Keratinocyte (primary cell): ENCODE measurements around the gene MLLT10. TPM values are rescaled to one million over a fixed set of nuclear protein-coding genes. Genes with fewer than 3 reads are reported as not detected.
A peak's percentile ranks its signal among the peaks of the same experiment; 100 is the strongest.

ENCODE experiments used
- DNase-seq: peaks from one replicate; pipeline ENCODE4 v3.0.0-alpha.2; 2011; ENCODE audit warnings: low read depth, missing footprints, low spot score
- FAIRE-seq: peaks from 2 replicates; lab custom pipeline; 2011; peaks lifted over from hg19 to GRCh38; lab: Jason Lieb, UNC
- H2AFZ ChIP-seq: 2 replicates; pipeline ENCODE4 v1.6.0; 2012; ENCODE audit warnings: low read length, control low read depth, inconsistent platforms; ENCODE audit not compliant: control insufficient read depth
- H3K27ac ChIP-seq: 2 replicates; pipeline ENCODE4 v1.5.1; 2011; ENCODE audit warnings: low read length; ENCODE audit not compliant: control insufficient read depth, insufficient read depth
- H3K27me3 ChIP-seq: 3 replicates; pipeline ENCODE4 v1.6.0; 2011; ENCODE audit warnings: low read length; ENCODE audit not compliant: control insufficient read depth, insufficient read depth; ENCODE audit errors: extremely low read depth
- H3K36me3 ChIP-seq, 2 experiments: 2 replicates in 1 of 2; 3 replicates in 1 of 2; pipeline ENCODE4 v1.5.1; 2011; ENCODE audit warnings: low read length in 2 of 2, mild to moderate bottlenecking in 1 of 2; ENCODE audit not compliant: control insufficient read depth in 2 of 2, insufficient read depth in 2 of 2; ENCODE audit errors: extremely low read depth in 1 of 2
- H3K4me1 ChIP-seq: 3 replicates; pipeline ENCODE4 v1.5.1; 2011; ENCODE audit warnings: low read length; ENCODE audit not compliant: control insufficient read depth, insufficient read depth; ENCODE audit errors: extremely low read depth
- H3K4me2 ChIP-seq: 3 replicates; pipeline ENCODE4 v1.6.0; 2011; ENCODE audit warnings: low read depth, low read length; ENCODE audit not compliant: control insufficient read depth, insufficient read depth; ENCODE audit errors: extremely low read depth
- H3K4me3 ChIP-seq, 3 experiments: fragments of 200-600 bp in 1 of 3; sonication (generic) in 1 of 3; 2 replicates in 2 of 3; 3 replicates in 1 of 3; pipeline ENCODE4 v1.5.1; 2011 to 2016; ENCODE audit warnings: low read length in 3 of 3, mild to moderate bottlenecking in 3 of 3, control low read depth in 2 of 3, inconsistent platforms in 1 of 3, low read depth in 1 of 3, mixed read lengths in 1 of 3, mixed run types in 1 of 3, moderate library complexity in 1 of 3; ENCODE audit not compliant: control insufficient read depth in 2 of 3, insufficient read depth in 2 of 3; ENCODE audit errors: extremely low read depth in 1 of 3
- H3K79me2 ChIP-seq: 2 replicates; pipeline ENCODE4 v1.6.0; 2012; ENCODE audit warnings: low read length; ENCODE audit not compliant: control insufficient read depth, insufficient read depth
- H3K9ac ChIP-seq: 3 replicates; pipeline ENCODE4 v1.6.0; 2011; ENCODE audit warnings: low read length; ENCODE audit not compliant: control insufficient read depth, insufficient read depth; ENCODE audit errors: extremely low read depth
- H3K9me1 ChIP-seq: 3 replicates; pipeline ENCODE4 v1.6.0; 2011; ENCODE audit warnings: low read length; ENCODE audit not compliant: control insufficient read depth, insufficient read depth; ENCODE audit errors: extremely low read depth
- H3K9me3 ChIP-seq: 2 replicates; pipeline ENCODE4 v1.5.1; 2012; ENCODE audit warnings: low read depth, low read length; ENCODE audit not compliant: control insufficient read depth
- H4K20me1 ChIP-seq: 3 replicates; pipeline ENCODE4 v1.6.0; 2011; ENCODE audit warnings: low read length; ENCODE audit not compliant: control insufficient read depth, insufficient read depth; ENCODE audit errors: extremely low read depth
- CTCF ChIP-seq, 3 experiments: IDR thresholded peaks in 1 of 3; conservative IDR thresholded peaks in 1 of 3; optimal IDR thresholded peaks in 1 of 3; 2 replicates in 2 of 3; 3 replicates in 1 of 3; pipeline versions ENCODE3 to v1.5.1; 2011; ENCODE audit warnings: low read length in 3 of 3, mild to moderate bottlenecking in 3 of 3, moderate library complexity in 2 of 3, control low read depth in 1 of 3, inconsistent platforms in 1 of 3; ENCODE audit not compliant: insufficient read depth in 2 of 3; ENCODE audit errors: extremely low read depth in 1 of 3
- EZH2 ChIP-seq: IDR thresholded peaks from one replicate; pipeline ENCODE4 v1.6.1; 2012; ENCODE audit warnings: inconsistent platforms, mild to moderate bottlenecking, low read length, moderate library complexity
- dilution Hi-C: fragments of 300-500 bp; cut with MboI; formaldehyde crosslinking; loops from one replicate; pipeline ENCODE4 v1.7.0; 2020; ENCODE audit warnings: low sequenced_read_pairs; ENCODE audit not compliant: extremely low pct_ligation_motif_present
- polyA plus RNA-seq, 5 experiments: library from polyadenylated mRNA; depleted of rRNA in 3 of 5; stranded (reverse) in 3 of 5; stranded (forward) in 1 of 5; unstranded in 1 of 5; fragments of >200 nt; gene quantifications; 1 replicate in 1 of 5; 2 replicates in 3 of 5; 3 replicates in 1 of 5; pipeline versions ENCODE4 v1.2.1 to v1.2.3, GENCODE V29; 2011 to 2012; ENCODE audit warnings: missing spikeins in 2 of 5, low read depth in 1 of 5, low replicate concordance in 1 of 5

MLLT10 gene
- polyA plus RNA-seq, 1 donor (not counting 4 experiments of a cell fraction or from before 2014, with no cell fraction given): 40.2 TPM

GRCh38 chr10:21511946-21512572 lies 22.0 kb upstream of the MLLT10 start:
- H3K4me3 ChIP-seq: peak overlapping the region in 2 of 3 experiments; percentile 3 to 13
- H3K9me3 ChIP-seq: no peaks in the 10 kb centered on the region
- H3K79me2 ChIP-seq: no peaks in the 10 kb centered on the region
- no peaks in the 10 kb centered on the region for H3K27me3 ChIP-seq
- dilution Hi-C loops: no loop called here
- H3K9me1 ChIP-seq: no peaks in the 10 kb centered on the region
- no peaks in the 10 kb centered on the region for H3K36me3 ChIP-seq
- H3K4me2 ChIP-seq: peak overlapping the region; percentile 60
- H3K9ac ChIP-seq: no peak overlapping the region
- no peak for FAIRE-seq
- no peaks in the 10 kb centered on the region for H4K20me1 ChIP-seq
- no peak for DNase-seq
- peak overlapping the region; percentile 11 for H2AFZ ChIP-seq
- TF ChIP-seq EZH2 (no peak), CTCF (optimal IDR thresholded peaks at IDR 0.05 in 1 of 3, IDR thresholded peaks at IDR 0.05 in 1 of 3, conservative IDR thresholded peaks at IDR 0.05 in 1 of 3; ENCODE audit: extremely low read depth in 1 of 3, insufficient read depth in 2 of 3, low read length in 3 of 3) (no peak)
- H3K27ac ChIP-seq: no peak overlapping the region
- H3K4me1 ChIP-seq: peaks cover 13% of the 10 kb centered on the region

GRCh38 chr10:21512573-21513404 lies 21.2 kb upstream of the MLLT10 start:
- Histone ChIP-seq H3K79me2 (no peaks in the 10 kb centered on the region), H3K9me3 (no peaks in the 10 kb centered on the region), H3K27ac (no peak overlapping the region), H4K20me1 (no peaks in the 10 kb centered on the region), H3K4me2 (peak overlapping the region; percentile 60), H3K4me1 (peaks cover 16% of the 10 kb centered on the region), H3K9me1 (no peaks in the 10 kb centered on the region), H2AFZ (no peak overlapping the region), H3K27me3 (no peaks in the 10 kb centered on the region), H3K36me3 (no peaks in the 10 kb centered on the region), H3K9ac (no peak overlapping the region), H3K4me3 (peak overlapping the region in 1 of 3 experiments; percentile 13)
- dilution Hi-C loops: no loop called here
- TF ChIP-seq CTCF (optimal IDR thresholded peaks at IDR 0.05 in 1 of 3, IDR thresholded peaks at IDR 0.05 in 1 of 3, conservative IDR thresholded peaks at IDR 0.05 in 1 of 3; ENCODE audit: extremely low read depth in 1 of 3, insufficient read depth in 2 of 3, low read length in 3 of 3) (no peak), EZH2 (no peak)
- DNase-seq (no peak), FAIRE-seq (peak; percentile 9)
